GM23338 (cell line): ENCODE measurements around the gene DLGAP5. TPM values are rescaled to one million over a fixed set of nuclear protein-coding genes. Genes with fewer than 3 reads are reported as not detected.

Experiments
- ATAC-seq: fragments of 200-7000 bp; cut with Tn5 transposase; 3 replicates; pipeline ENCODE4 v1.9.1; 2020
- DNase-seq: peaks from one replicate; pipeline ENCODE4 v3.0.0-alpha.2; 2015; ENCODE audit warnings: low spot score
- H2AFZ ChIP-seq: fragments of 200-600 bp; sonication (generic); 2 replicates; pipeline ENCODE4 v1.8.0; 2016; ENCODE audit warnings: antibody characterized with exemption, mild to moderate bottlenecking, moderate library complexity
- H3F3A ChIP-seq: fragments of 200-600 bp; sonication (generic); replicated peaks from 2 replicates; pipeline ENCODE4 v1.8.0; 2017; ENCODE audit warnings: antibody characterized with exemption, mixed run types, low read depth
- H3K27ac ChIP-seq: fragments of 200-600 bp; sonication (generic); 2 replicates; pipeline ENCODE4 v1.6.1; 2016; ENCODE audit warnings: low read depth
- H3K27me3 ChIP-seq: fragments of 200-600 bp; sonication (generic); 2 replicates; pipeline ENCODE4 v1.8.0; 2016; ENCODE audit warnings: mild to moderate bottlenecking, mixed run types, moderate library complexity; ENCODE audit not compliant: insufficient read depth
- H3K36me3 ChIP-seq: fragments of 200-600 bp; sonication (generic); 2 replicates; pipeline ENCODE4 v1.8.0; 2016; ENCODE audit warnings: mild to moderate bottlenecking; ENCODE audit not compliant: insufficient read depth
- H3K4me1 ChIP-seq: fragments of 200-600 bp; sonication (generic); 2 replicates; pipeline ENCODE4 v1.8.0; 2016; ENCODE audit warnings: mild to moderate bottlenecking, moderate library complexity; ENCODE audit not compliant: insufficient read depth
- H3K4me2 ChIP-seq: fragments of 200-600 bp; sonication (generic); 2 replicates; pipeline ENCODE4 v1.7.1; 2017; ENCODE audit warnings: mixed run types
- H3K4me3 ChIP-seq: fragments of 200-600 bp; sonication (generic); 2 replicates; pipeline ENCODE4 v1.6.1; 2016; ENCODE audit warnings: mixed run types
- H3K79me2 ChIP-seq: fragments of 200-600 bp; sonication (generic); replicated peaks from 2 replicates; pipeline ENCODE4 v1.8.0; 2017; ENCODE audit warnings: mild to moderate bottlenecking; ENCODE audit not compliant: insufficient read depth
- H3K9me2 ChIP-seq: fragments of 200-600 bp; sonication (generic); 2 replicates; pipeline ENCODE4 v1.8.0; 2017; ENCODE audit not compliant: insufficient read depth
- H4K20me1 ChIP-seq: fragments of 200-600 bp; sonication (generic); replicated peaks from 2 replicates; pipeline ENCODE4 v1.8.0; 2017; ENCODE audit warnings: mild to moderate bottlenecking; ENCODE audit not compliant: insufficient read depth
- H3K27ac Mint-ChIP-seq: 2 replicates; pipeline ENCODE4 v1.8.0; 2020; ENCODE audit warnings: inconsistent platforms, mild to moderate bottlenecking, moderate library complexity, mixed read lengths
- H3K27me3 Mint-ChIP-seq: 3 replicates; pipeline ENCODE4 v1.8.0; 2022; ENCODE audit warnings: low read depth, mild to moderate bottlenecking, moderate library complexity, mixed read lengths, inconsistent platforms; ENCODE audit not compliant: insufficient read depth, poor library complexity
- H3K36me3 Mint-ChIP-seq: 3 replicates; pipeline ENCODE4 v1.8.0; 2021; ENCODE audit warnings: low read depth, mild to moderate bottlenecking, inconsistent platforms, moderate library complexity, mixed read lengths
- H3K4me1 Mint-ChIP-seq: 3 replicates; pipeline ENCODE4 v1.8.0; 2020; ENCODE audit warnings: mild to moderate bottlenecking, inconsistent platforms, mixed read lengths
- H3K4me3 Mint-ChIP-seq: 3 replicates; pipeline ENCODE4 v1.8.0; 2021; ENCODE audit warnings: moderate library complexity, mild to moderate bottlenecking, inconsistent platforms, mixed read lengths
- H3K9me3 Mint-ChIP-seq: 3 replicates; pipeline ENCODE4 v1.8.0; 2020; ENCODE audit warnings: moderate library complexity, mild to moderate bottlenecking, inconsistent platforms, mixed read lengths
- CREB1 ChIP-seq: fragments of 250-450 bp; sonication (Bioruptor Pico); IDR thresholded peaks from 2 replicates; pipeline ENCODE4 v1.5.0; 2020; ENCODE audit warnings: low read depth, mild to moderate bottlenecking, moderate library complexity
- EZH2 ChIP-seq: fragments of 200-600 bp; sonication (generic); IDR thresholded peaks from one replicate; pipeline ENCODE4 v1.8.0; 2017; ENCODE audit warnings: antibody characterized with exemption, mild to moderate bottlenecking, low read depth; ENCODE audit not compliant: unreplicated experiment
- EZH2phosphoT487 ChIP-seq: fragments of 200-600 bp; sonication (generic); IDR thresholded peaks from one replicate; pipeline ENCODE4 v1.8.1; 2018; ENCODE audit warnings: antibody characterized with exemption; ENCODE audit not compliant: unreplicated experiment
- JUNB ChIP-seq: IDR thresholded peaks from one replicate; pipeline ENCODE4 v1.6.1; 2016; ENCODE audit warnings: antibody characterized with exemption; ENCODE audit not compliant: unreplicated experiment
- NANOG ChIP-seq: IDR thresholded peaks from 2 replicates; pipeline ENCODE4 v1.6.1; 2016; ENCODE audit warnings: antibody characterized with exemption, borderline replicate concordance
- POLR2AphosphoS5 ChIP-seq: IDR thresholded peaks from 2 replicates; pipeline ENCODE4 v1.6.1; 2016; ENCODE audit warnings: antibody characterized with exemption, low read depth
- STAT1 ChIP-seq: IDR thresholded peaks from one replicate; pipeline ENCODE4 v1.6.1; 2016; ENCODE audit warnings: antibody characterized with exemption; ENCODE audit not compliant: unreplicated experiment
- ZNF114 ChIP-seq: fragments of 250-450 bp; sonication (Bioruptor Pico); IDR thresholded peaks from 2 replicates; pipeline ENCODE4 v1.5.0; 2020; ENCODE audit warnings: mild to moderate bottlenecking, moderate library complexity
- ZNF331 ChIP-seq: fragments of 250-450 bp; sonication (Bioruptor Pico); IDR thresholded peaks from 2 replicates; pipeline ENCODE4 v1.5.0; 2020; ENCODE audit warnings: low read depth, mild to moderate bottlenecking, moderate library complexity
- polyA plus RNA-seq: library from polyadenylated mRNA; unstranded; fragments of >200 nt; fragmentation: Nextera tagmentation; extraction: Ambion mirVana; gene quantifications from 2 replicates; pipeline ENCODE4 v1.2.1, GENCODE V29; 2016
- total RNA-seq: library from RNA; depleted of rRNA; stranded (reverse); fragments of >200 nt; shearing (Covaris generic); gene quantifications from 2 replicates; pipeline ENCODE4 v1.2.3, GENCODE V29; 2014
- TF ChIP-seq, protein P1 (sequence below), 2 experiments: fragments of 200-600 bp in 1 of 2; sonication (generic) in 1 of 2; conservative IDR thresholded peaks; 2 replicates each; pipeline versions ENCODE4 v1.5.1 to v1.6.1; 2016 to 2017; ENCODE audit warnings: antibody characterized with exemption in 2 of 2, low read depth in 2 of 2, mild to moderate bottlenecking in 2 of 2, moderate library complexity in 1 of 2
- TF ChIP-seq, protein P2 (sequence below): fragments of 250-450 bp; sonication (Bioruptor Pico); IDR thresholded peaks from 2 replicates; pipeline ENCODE4 v1.5.0; 2020; ENCODE audit warnings: mild to moderate bottlenecking, moderate library complexity
- TF ChIP-seq, protein P3 (sequence below): IDR thresholded peaks from 2 replicates; pipeline ENCODE4 v1.6.1; 2016; ENCODE audit warnings: antibody characterized with exemption
- TF ChIP-seq, protein P4 (sequence below): IDR thresholded peaks from one replicate; pipeline ENCODE4 v1.6.1; 2018; ENCODE audit warnings: antibody characterized with exemption; ENCODE audit not compliant: unreplicated experiment

Gene DLGAP5
- total and polyA plus RNA-seq, 2 experiments from 2014 or later, result 110 to 117 TPM

DNA sequence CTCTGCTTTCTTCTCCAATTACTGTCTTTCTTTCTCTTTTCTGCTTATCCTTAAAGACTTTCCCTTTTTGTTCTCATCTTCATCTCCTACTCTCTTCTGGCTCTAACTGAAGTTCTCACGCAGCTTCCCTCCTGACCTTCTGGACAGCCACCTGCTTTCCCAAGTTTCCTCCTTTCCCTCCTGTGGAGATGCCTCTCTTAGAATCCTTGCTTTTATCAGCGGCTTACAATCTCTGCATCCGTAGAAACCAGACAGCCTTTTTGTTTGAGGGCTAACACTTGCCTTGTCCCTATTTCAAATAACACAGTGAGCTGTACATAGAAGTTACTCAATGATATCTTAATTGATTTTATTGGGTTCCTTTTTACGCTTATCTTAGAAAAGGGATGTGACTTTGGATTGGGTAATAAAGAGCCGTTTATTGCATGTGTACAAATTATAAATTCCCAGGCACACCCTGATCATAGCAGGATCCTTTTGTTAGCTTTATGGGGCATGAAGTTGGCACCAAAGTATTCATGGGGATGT is 64.4 kb downstream of the DLGAP5 start:
- Mint-ChIP-seq H3K4me1 (peaks cover 4% of the 10 kb centered on the region; the same call in 2 of the 3 replicates), H3K27me3 (peaks cover 32% of the 10 kb centered on the region), H3K9me3 (no peaks in the 10 kb centered on the region), H3K27ac (no peak overlapping the region), H3K36me3 (no peaks in the 10 kb centered on the region), H3K4me3 (no peak overlapping the region)
- no peaks in the 10 kb centered on the region for H3K36me3 ChIP-seq
- H3K79me2 ChIP-seq, result no peaks in the 10 kb centered on the region
- H3K9me2 ChIP-seq, result no peaks in the 10 kb centered on the region
- 0 out of 2 replicates have a peak, but pooled peaks cover 2% of the 10 kb centered on the region for H3K4me1 ChIP-seq
- no peaks in the 10 kb centered on the region for H3F3A ChIP-seq
- TF ChIP-seq, protein P1, sequence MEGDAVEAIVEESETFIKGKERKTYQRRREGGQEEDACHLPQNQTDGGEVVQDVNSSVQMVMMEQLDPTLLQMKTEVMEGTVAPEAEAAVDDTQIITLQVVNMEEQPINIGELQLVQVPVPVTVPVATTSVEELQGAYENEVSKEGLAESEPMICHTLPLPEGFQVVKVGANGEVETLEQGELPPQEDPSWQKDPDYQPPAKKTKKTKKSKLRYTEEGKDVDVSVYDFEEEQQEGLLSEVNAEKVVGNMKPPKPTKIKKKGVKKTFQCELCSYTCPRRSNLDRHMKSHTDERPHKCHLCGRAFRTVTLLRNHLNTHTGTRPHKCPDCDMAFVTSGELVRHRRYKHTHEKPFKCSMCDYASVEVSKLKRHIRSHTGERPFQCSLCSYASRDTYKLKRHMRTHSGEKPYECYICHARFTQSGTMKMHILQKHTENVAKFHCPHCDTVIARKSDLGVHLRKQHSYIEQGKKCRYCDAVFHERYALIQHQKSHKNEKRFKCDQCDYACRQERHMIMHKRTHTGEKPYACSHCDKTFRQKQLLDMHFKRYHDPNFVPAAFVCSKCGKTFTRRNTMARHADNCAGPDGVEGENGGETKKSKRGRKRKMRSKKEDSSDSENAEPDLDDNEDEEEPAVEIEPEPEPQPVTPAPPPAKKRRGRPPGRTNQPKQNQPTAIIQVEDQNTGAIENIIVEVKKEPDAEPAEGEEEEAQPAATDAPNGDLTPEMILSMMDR (conservative IDR thresholded peaks at IDR 0.05; ENCODE audit: low read depth in 2 of 2), result no peak
- TF ChIP-seq EZH2phosphoT487 (no peak), EZH2 (no peak), JUNB (no peak), NANOG (no peak), ZNF331 (CRISPR knock-in tag) (no peak), ZNF114 (no peak), POLR2AphosphoS5 (no peak), CREB1 (no peak), STAT1 (no peak)
- TF ChIP-seq, protein P2, sequence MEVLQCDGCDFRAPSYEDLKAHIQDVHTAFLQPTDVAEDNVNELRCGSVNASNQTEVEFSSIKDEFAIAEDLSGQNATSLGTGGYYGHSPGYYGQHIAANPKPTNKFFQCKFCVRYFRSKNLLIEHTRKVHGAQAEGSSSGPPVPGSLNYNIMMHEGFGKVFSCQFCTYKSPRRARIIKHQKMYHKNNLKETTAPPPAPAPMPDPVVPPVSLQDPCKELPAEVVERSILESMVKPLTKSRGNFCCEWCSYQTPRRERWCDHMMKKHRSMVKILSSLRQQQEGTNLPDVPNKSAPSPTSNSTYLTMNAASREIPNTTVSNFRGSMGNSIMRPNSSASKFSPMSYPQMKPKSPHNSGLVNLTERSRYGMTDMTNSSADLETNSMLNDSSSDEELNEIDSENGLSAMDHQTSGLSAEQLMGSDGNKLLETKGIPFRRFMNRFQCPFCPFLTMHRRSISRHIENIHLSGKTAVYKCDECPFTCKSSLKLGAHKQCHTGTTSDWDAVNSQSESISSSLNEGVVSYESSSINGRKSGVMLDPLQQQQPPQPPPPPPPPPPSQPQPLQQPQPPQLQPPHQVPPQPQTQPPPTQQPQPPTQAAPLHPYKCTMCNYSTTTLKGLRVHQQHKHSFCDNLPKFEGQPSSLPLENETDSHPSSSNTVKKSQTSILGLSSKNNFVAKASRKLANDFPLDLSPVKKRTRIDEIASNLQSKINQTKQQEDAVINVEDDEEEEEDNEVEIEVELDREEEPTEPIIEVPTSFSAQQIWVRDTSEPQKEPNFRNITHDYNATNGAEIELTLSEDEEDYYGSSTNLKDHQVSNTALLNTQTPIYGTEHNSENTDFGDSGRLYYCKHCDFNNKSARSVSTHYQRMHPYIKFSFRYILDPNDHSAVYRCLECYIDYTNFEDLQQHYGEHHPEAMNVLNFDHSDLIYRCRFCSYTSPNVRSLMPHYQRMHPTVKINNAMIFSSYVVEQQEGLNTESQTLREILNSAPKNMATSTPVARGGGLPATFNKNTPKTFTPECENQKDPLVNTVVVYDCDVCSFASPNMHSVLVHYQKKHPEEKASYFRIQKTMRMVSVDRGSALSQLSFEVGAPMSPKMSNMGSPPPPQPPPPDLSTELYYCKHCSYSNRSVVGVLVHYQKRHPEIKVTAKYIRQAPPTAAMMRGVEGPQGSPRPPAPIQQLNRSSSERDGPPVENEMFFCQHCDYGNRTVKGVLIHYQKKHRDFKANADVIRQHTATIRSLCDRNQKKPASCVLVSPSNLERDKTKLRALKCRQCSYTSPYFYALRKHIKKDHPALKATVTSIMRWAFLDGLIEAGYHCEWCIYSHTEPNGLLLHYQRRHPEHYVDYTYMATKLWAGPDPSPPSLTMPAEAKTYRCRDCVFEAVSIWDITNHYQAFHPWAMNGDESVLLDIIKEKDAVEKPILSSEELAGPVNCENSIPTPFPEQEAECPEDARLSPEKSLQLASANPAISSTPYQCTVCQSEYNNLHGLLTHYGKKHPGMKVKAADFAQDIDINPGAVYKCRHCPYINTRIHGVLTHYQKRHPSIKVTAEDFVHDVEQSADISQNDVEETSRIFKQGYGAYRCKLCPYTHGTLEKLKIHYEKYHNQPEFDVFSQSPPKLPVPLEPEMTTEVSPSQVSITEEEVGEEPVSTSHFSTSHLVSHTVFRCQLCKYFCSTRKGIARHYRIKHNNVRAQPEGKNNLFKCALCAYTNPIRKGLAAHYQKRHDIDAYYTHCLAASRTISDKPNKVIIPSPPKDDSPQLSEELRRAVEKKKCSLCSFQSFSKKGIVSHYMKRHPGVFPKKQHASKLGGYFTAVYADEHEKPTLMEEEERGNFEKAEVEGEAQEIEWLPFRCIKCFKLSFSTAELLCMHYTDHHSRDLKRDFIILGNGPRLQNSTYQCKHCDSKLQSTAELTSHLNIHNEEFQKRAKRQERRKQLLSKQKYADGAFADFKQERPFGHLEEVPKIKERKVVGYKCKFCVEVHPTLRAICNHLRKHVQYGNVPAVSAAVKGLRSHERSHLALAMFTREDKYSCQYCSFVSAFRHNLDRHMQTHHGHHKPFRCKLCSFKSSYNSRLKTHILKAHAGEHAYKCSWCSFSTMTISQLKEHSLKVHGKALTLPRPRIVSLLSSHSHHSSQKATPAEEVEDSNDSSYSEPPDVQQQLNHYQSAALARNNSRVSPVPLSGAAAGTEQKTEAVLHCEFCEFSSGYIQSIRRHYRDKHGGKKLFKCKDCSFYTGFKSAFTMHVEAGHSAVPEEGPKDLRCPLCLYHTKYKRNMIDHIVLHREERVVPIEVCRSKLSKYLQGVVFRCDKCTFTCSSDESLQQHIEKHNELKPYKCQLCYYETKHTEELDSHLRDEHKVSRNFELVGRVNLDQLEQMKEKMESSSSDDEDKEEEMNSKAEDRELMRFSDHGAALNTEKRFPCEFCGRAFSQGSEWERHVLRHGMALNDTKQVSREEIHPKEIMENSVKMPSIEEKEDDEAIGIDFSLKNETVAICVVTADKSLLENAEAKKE (CRISPR knock-in tag), result no peak
- TF ChIP-seq, protein P3, sequence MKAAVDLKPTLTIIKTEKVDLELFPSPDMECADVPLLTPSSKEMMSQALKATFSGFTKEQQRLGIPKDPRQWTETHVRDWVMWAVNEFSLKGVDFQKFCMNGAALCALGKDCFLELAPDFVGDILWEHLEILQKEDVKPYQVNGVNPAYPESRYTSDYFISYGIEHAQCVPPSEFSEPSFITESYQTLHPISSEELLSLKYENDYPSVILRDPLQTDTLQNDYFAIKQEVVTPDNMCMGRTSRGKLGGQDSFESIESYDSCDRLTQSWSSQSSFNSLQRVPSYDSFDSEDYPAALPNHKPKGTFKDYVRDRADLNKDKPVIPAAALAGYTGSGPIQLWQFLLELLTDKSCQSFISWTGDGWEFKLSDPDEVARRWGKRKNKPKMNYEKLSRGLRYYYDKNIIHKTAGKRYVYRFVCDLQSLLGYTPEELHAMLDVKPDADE, result no peak
- TF ChIP-seq, protein P4, sequence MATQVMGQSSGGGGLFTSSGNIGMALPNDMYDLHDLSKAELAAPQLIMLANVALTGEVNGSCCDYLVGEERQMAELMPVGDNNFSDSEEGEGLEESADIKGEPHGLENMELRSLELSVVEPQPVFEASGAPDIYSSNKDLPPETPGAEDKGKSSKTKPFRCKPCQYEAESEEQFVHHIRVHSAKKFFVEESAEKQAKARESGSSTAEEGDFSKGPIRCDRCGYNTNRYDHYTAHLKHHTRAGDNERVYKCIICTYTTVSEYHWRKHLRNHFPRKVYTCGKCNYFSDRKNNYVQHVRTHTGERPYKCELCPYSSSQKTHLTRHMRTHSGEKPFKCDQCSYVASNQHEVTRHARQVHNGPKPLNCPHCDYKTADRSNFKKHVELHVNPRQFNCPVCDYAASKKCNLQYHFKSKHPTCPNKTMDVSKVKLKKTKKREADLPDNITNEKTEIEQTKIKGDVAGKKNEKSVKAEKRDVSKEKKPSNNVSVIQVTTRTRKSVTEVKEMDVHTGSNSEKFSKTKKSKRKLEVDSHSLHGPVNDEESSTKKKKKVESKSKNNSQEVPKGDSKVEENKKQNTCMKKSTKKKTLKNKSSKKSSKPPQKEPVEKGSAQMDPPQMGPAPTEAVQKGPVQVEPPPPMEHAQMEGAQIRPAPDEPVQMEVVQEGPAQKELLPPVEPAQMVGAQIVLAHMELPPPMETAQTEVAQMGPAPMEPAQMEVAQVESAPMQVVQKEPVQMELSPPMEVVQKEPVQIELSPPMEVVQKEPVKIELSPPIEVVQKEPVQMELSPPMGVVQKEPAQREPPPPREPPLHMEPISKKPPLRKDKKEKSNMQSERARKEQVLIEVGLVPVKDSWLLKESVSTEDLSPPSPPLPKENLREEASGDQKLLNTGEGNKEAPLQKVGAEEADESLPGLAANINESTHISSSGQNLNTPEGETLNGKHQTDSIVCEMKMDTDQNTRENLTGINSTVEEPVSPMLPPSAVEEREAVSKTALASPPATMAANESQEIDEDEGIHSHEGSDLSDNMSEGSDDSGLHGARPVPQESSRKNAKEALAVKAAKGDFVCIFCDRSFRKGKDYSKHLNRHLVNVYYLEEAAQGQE, result no peak
- H3K4me3 ChIP-seq, result no peak overlapping the region
- H2AFZ ChIP-seq, result no peak overlapping the region
- ATAC-seq (no peak), DNase-seq (no peak)
- H3K27ac ChIP-seq, result no peak overlapping the region
- H3K27me3 ChIP-seq, result peaks cover 54% of the 10 kb centered on the region
- H3K4me2 ChIP-seq, result no peak overlapping the region
- H4K20me1 ChIP-seq, result 0 out of 2 replicates have a peak, but pooled peaks cover 3% of the 10 kb centered on the region
